SIG-M5 treated with dmso at 0.1 percent for 504 hours (cell line): ENCODE data around the gene WT1.
"Not testable (repeated sequence)": the region's sequence is repeated elsewhere in the genome, so short reads cannot be mapped to it uniquely, and the experiment has no call there.

Experiments
- DNase-seq: peaks from one replicate; lab custom pipeline; 2025; ENCODE audit not compliant: unreplicated experiment; lab: John Stamatoyannopoulos, UW

WT1 gene

GRCh38 chr11:32435511-32435941 lies at the start of gene WT1:
WT1 (minus strand) TSS chr11:32435539.
- DNase-seq = peak; percentile 43

- DNase-seq = no peak
These were observed 44.0 kb upstream of the WT1 start for GRCh38 chr11:32479291-32479690.

- no peak for DNase-seq
These were observed 43.0 kb upstream of the WT1 start for GRCh38 chr11:32478277-32478731.

- no peak for DNase-seq
These were observed 38.1 kb upstream of the WT1 start for GRCh38 chr11:32473282-32473909.

- DNase-seq = no peak
These were observed 36.9 kb upstream of the WT1 start for GRCh38 chr11:32472226-32472625.

- DNase-seq = not testable (repeated sequence)
These were observed 36.2 kb upstream of the WT1 start for GRCh38 chr11:32471544-32471943.

- DNase-seq = no peak
These were observed 34.5 kb upstream of the WT1 start for GRCh38 chr11:32469791-32470190.

GRCh38 chr11:32466279-32466915 lies 31.1 kb upstream of the WT1 start:
- DNase-seq = no peak

GRCh38 chr11:32464078-32464477 lies 28.7 kb upstream of the WT1 start:
- DNase-seq = no peak

- DNase-seq = no peak
These were observed 26.8 kb upstream of the WT1 start for GRCh38 chr11:32462011-32462690.

GRCh38 chr11:32456864-32457263 lies 21.5 kb upstream of the WT1 start:
- DNase-seq = no peak

GRCh38 chr11:32454993-32455392 lies 19.7 kb upstream of the WT1 start:
- DNase-seq = no peak

- no peak for DNase-seq
These were observed 16.5 kb upstream of the WT1 start for GRCh38 chr11:32451808-32452207.

- no peak for DNase-seq
These were observed 15.0 kb upstream of the WT1 start for GRCh38 chr11:32450372-32450771.

- peak; percentile 46 for DNase-seq
These were observed 12.9 kb upstream of the WT1 start for GRCh38 chr11:32448232-32448631.

GRCh38 chr11:32447252-32447651 lies 11.9 kb upstream of the WT1 start:
- no peak for DNase-seq

GRCh38 chr11:32446227-32446626 lies 10.9 kb upstream of the WT1 start:
- no peak for DNase-seq

GRCh38 chr11:32444186-32444585 lies 8.8 kb upstream of the WT1 start:
- DNase-seq = no peak

GRCh38 chr11:32440916-32441315 lies 5.6 kb upstream of the WT1 start:
- DNase-seq = no peak

- no peak for DNase-seq
These were observed 5.1 kb upstream of the WT1 start for GRCh38 chr11:32440312-32440908.

- no peak for DNase-seq
These were observed 4.3 kb upstream of the WT1 start for GRCh38 chr11:32439501-32440210.
